Activated CD8-positive, alpha-beta memory T cell treated with anti-CD3 and anti-CD28 coated beads, Interleukin-2, amount 50 U/mL, for 24 hours (primary cell): Measurements from ENCODE around the gene TASP1.

Experiments
- DNase-seq: peaks from one replicate; pipeline ENCODE4 v3.0.0-alpha.2; 2020; ENCODE audit errors: extremely low read depth

TASP1 gene

GRCh38 chr20:13571662-13572061, 67.1 kb downstream of the TASP1 start:
- no peak for DNase-seq

- DNase-seq, result no peak
Observed at GRCh38 chr20:13567663-13568062, 71.1 kb downstream of the TASP1 start.

DNA sequence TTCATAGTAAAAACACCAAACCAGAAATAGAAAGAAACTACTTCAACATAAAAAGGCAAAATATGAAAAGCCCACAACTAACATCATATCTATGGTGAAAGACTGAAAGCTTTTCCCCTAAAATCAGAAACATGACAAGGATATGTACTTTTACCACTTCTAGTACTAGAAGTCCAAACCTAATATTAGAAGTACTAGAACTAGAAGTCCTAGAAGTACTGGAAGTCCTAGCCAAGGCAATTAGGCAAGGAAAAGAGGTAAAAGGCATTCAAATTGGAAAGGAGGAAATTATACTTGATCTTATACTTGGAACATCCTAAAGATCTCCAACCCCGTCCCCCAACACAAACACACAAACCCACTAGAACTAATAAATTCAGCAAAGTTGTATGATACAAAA, 74.9 kb downstream of the TASP1 start:
- no peak for DNase-seq

DNA sequence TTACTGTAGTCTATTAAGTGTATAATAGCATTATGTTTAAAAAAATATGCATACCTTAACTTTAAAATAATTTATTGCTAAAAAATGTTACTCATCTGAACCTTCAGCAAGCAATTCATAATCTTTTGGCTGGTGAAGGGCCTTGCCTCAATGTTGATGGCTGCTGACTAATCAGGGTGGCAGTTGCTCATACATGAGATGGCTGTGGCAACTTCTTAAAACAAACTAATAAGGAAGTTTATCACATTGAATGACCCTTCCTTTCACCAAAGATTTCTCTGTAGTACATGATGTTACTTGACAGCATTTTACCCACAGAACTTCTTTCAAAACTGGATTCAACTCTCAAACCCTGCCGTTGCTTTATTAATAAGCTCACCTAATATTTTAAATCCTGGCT, 84.0 kb downstream of the TASP1 start:
- DNase-seq, result no peak

GRCh38 chr20:13554076-13554475, 84.7 kb downstream of the TASP1 start:
- DNase-seq, result no peak

DNA sequence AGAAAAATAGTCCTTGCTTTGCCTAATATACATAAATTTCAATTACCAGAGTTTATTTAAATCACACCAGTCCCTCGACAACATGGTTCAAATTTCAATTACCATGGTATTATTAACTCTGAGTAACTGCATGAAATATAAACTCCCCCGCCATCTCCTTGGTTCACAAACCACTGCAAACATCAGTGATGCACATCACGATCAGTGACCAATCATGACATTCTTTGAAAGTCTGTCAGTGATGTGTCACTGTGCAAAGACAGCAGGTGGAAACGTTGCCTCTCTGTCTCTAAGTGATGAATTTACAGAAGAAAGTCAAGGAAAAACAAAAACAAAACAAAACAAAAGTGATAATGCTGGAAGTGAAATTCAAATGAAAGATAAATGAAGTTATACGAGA, 86.7 kb downstream of the TASP1 start:
- DNase-seq, result no peak

- DNase-seq, result no peak
Observed at GRCh38 chr20:13549451-13549850, 89.3 kb downstream of the TASP1 start.

DNA sequence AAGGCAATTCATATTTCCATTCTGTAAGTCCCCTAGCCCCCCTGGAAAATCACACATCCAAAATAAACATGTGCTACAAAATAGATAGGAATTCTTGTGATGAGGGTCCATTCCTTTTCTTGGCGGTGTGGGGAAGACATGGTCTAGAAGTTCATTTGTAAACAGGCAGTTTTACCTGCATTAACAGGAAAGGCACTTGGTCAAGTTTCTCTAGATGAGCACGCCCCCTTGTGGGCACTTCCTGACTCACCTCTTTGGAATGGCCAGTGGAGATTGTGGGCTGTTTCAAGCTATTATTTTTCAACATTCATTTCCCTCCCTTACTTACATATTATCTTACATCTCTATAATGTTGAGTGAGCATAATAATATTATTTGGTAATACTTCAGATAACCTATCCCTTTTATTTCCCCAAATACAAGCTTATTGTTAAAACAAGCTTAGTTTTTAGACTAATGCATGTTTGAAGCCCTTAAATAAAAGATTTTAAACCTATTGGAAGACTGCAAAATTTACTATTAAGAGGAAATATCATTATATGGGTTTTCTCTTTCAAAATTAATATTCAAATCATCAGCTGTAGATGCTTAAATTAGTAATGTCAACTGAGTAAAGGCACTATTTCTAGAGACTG, 92.1 kb downstream of the TASP1 start:
- peak; percentile 33 for DNase-seq

DNA sequence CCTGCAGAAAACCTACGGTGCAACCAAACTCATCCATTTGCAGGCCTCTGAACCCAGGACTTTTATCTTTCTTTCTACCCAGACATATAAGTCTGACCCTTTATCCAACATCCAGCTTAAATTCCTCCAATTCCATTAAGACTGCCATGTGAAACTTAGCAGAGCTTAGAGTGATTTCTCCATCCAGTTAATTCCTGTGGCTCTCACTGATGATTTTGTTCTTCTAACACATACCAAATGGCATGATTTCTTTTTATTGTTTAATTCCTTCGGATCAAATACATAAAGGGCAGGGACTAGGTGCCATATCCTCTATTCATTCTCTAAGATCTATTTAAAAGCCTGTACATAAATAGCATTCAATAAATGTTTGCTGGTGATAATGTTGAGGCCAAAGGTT, 92.9 kb downstream of the TASP1 start:
- no peak for DNase-seq

DNA sequence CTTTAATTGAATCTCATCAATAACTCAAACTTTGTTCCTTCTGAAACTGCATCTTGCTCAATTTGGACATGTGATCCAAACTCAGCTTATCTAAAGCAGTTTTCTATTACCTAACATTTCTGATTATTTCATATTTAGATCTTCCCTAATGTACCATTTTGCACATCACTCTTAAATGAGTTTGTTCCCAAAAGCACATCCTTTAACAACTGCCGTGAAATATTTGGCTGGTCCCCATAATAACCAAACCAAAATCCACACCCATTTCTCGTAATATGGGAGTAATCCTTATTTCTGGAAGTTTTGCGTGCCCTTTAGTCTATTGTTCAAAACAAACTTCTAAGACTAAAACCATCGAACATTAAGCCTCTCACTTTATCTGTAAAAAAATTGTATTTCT, 94.9 kb downstream of the TASP1 start:
- DNase-seq, result no peak

- no peak for DNase-seq
Observed at GRCh38 chr20:13535627-13536026, 103.1 kb downstream of the TASP1 start.

GRCh38 chr20:13533946-13534345, 104.8 kb downstream of the TASP1 start:
- no peak for DNase-seq

DNA sequence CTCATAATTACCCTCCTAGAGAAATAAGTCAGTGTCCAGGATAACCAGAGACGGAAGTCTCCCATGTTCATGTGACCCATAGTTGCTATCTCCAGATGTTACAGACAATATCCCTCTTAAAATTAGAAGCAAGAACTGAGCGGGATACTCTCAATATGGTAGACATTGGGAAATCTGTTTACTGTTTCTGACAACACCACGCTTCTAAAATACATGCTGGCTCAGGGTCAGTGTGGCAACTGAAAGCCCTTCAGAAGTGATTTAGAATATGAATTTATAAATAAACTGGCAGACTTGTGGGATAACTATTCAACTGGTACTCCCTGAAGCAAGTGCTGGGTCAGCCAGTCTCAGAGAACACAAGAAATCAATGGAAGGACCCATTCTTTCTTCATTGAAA, 108.6 kb downstream of the TASP1 start:
- DNase-seq, result no peak

DNA sequence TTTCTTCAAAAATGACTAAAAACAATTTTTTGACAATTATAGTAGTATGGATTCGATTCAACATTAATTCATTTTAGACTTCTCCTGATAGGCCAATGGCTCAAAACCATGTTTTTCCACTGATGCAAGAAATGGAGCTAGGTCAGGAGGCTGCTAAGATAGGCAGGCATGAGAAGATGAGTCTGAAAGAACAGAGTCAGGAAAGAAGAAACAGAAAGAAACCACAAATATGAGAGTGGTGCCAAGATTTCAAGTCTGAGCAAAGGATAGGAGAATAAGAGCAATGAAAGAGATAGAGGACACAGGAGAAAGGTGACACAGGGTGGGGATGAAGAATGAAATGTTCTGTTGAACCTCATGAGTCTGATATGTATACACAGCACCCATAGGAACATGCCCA, 112.2 kb downstream of the TASP1 start:
- DNase-seq, result no peak

DNA sequence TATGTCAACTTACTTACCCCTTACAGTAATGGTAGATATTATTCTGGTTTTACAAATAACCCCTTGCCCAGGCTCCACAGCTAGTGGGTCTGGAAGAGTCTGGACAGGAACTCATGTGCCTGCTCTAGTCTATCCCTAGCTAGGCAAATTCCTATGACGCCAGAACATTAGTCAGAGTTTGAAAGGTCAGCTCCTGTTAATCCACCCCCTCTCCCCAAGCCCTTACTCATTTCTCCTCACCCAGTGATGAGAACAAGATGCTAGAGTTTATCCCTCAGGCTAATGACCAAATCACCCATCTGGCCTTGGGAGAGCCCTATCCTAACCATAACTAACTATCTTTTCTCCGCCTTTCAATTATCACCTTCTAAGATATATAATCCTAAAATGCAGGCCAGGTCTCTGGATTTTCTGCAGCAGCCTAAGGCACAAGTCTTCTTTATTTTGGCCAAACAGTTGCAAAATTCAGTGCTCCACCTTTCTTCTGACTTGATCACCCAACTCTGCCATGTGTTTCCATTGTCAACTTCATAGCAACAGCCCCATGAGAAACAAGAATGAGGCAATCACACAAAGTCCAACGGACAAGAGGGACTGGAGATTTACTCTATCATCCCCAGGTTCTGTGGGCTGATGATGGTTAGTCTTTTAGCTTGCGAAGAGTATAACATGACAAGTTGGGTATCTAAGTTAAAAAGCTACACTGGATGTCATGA, 113.3 kb downstream of the TASP1 start:
- no peak for DNase-seq

GRCh38 chr20:13524339-13524738, 114.4 kb downstream of the TASP1 start:
- DNase-seq, result no peak

GRCh38 chr20:13517831-13518230, 120.9 kb downstream of the TASP1 start:
- DNase-seq, result no peak

DNA sequence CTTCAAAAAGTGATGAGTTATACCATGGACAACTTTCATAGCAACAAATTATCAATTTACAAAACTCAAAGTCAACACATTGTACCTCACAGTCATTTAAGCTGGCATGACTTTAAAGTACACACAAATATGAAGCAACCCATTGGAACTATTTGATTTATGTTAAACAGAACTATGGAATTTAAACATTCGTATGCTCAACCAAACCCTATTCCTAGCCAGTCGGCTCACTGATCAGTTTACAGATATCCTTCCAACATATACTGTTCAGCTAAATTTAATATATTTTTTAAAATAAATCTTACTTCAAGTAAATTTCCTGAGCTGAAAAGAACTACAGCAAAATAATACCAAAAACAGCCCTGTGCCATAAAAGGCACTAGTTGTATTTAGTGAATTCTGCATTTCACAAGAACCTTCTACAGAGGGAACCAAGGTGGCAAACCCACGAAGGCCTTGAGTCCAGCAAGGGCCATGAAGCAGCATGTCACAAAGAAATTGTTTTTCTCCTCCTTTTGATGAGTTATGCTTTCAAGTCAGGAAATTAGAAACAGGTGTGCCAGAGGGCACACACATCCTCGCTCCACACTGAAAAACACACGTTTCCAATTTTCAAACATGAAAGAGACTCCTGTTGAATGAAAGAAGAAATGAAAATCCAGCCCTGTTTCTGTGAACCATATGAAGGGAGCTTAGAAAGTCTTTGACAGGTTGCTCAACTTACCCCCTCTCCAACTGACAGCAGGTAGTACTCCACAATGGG, 122.8 kb downstream of the TASP1 start:
- DNase-seq, result no peak

GRCh38 chr20:13515291-13515690, 123.4 kb downstream of the TASP1 start:
- no peak for DNase-seq

- DNase-seq, result no peak
Observed at GRCh38 chr20:13510837-13511488, 127.8 kb downstream of the TASP1 start.

GRCh38 chr20:13507646-13508045, 131.1 kb downstream of the TASP1 start:
- DNase-seq, result no peak

DNA sequence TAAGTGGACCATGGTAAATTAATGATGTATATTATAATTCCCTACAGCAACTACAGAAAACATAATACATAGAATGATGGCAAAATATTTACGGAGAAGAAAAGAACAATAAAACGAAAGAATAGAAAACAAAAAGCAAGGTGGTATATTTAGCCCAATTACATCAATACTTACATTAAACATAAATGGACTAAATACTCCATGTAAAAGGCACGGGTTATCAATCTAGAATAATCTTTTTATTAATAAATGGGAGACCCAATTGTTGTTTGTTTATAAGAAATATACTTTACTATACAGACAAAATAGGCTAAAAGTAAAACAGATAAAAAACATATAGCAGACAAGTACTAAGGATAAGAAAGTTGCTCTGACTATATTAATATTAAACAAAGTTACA, 137.2 kb downstream of the TASP1 start:
- no peak for DNase-seq

GRCh38 chr20:13494019-13494418, 144.7 kb downstream of the TASP1 start:
- DNase-seq, result no peak
